ENCODE measurements around the gene CBLC.

DNA sequence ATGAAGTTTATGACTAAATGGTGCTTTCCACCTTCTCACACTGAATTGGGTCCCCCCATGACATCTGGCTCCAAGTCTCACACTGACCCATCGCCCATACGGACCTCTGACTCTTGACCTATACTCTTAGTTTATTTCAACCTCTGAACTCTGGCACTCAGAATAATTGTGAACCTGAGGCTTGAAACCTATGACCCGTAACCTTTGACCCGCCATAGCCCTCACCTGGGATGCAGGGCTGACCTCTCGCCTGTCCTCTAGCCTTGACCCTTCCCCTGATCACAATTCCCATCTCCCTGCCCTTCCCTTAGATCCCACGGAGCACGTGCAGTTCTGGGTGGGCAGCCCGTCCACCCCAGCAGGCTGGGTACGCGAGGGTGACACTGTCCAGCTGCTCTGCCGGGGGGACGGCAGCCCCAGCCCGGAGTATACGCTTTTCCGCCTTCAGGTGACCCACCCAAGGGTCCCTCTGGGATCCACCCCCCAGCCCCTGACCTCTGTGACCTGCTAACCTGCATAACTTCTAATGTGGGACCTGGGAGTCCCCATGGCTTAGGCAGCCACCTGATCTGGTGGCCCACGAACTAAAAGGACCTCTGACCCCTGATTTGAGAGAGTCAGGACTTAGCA lies 36.3 kb downstream of the CBLC start:
- TF ChIP-seq OSR1 (CRISPR knock-in tag; IDR thresholded peaks at IDR 0.05) (no peak), ZFP3 (CRISPR knock-in tag; IDR thresholded peaks at IDR 0.05) (no peak), ZFP30 (CRISPR knock-in tag; IDR thresholded peaks at IDR 0.05) (no peak), ZNF8 (CRISPR knock-in tag; IDR thresholded peaks at IDR 0.05) (no peak)
- TF ChIP-seq, protein P1, sequence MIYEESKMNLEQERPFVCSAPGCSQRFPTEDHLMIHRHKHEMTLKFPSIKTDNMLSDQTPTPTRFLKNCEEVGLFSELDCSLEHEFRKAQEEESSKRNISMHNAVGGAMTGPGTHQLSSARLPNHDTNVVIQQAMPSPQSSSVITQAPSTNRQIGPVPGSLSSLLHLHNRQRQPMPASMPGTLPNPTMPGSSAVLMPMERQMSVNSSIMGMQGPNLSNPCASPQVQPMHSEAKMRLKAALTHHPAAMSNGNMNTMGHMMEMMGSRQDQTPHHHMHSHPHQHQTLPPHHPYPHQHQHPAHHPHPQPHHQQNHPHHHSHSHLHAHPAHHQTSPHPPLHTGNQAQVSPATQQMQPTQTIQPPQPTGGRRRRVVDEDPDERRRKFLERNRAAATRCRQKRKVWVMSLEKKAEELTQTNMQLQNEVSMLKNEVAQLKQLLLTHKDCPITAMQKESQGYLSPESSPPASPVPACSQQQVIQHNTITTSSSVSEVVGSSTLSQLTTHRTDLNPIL (CRISPR knock-in tag; IDR thresholded peaks at IDR 0.05; ENCODE audit: low read depth), result no peak
- TF ChIP-seq, protein P2, sequence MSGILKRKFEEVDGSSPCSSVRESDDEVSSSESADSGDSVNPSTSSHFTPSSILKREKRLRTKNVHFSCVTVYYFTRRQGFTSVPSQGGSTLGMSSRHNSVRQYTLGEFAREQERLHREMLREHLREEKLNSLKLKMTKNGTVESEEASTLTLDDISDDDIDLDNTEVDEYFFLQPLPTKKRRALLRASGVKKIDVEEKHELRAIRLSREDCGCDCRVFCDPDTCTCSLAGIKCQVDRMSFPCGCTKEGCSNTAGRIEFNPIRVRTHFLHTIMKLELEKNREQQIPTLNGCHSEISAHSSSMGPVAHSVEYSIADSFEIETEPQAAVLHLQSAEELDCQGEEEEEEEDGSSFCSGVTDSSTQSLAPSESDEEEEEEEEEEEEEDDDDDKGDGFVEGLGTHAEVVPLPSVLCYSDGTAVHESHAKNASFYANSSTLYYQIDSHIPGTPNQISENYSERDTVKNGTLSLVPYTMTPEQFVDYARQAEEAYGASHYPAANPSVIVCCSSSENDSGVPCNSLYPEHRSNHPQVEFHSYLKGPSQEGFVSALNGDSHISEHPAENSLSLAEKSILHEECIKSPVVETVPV (CRISPR knock-in tag; IDR thresholded peaks at IDR 0.05), result no peak
